A673 (cell line): ENCODE measurements around the gene RFFL.

Experiments
- CTCF ChIP-seq: fragments of 300-800, 200-600 bp; sonication (generic); conservative IDR thresholded peaks from 2 replicates; pipeline ENCODE4 v1.5.1; 2017; ENCODE audit warnings: low read depth, mild to moderate bottlenecking, antibody characterized with exemption, low read length, moderate library complexity, mixed read lengths
- EZH2 ChIP-seq: fragments of 200-600 bp; sonication (generic); IDR thresholded peaks from 2 replicates; pipeline ENCODE4 v1.6.1; 2017; ENCODE audit warnings: borderline replicate concordance, low read depth, mild to moderate bottlenecking, mixed read lengths, antibody characterized with exemption, low read length; ENCODE audit not compliant: poor library complexity, severe bottlenecking

- no peak for TF ChIP-seq CTCF
- TF ChIP-seq EZH2: no peak
Observed at GRCh38 chr17:35065880-35066279, 2.4 kb upstream of the RFFL start.
